Measurements from ENCODE around the gene ADGRB3.
"Not testable (repeated sequence)": the region's sequence is repeated elsewhere in the genome, so short reads cannot be mapped to it uniquely, and the experiment has no call there.

Gene ADGRB3

DNA sequence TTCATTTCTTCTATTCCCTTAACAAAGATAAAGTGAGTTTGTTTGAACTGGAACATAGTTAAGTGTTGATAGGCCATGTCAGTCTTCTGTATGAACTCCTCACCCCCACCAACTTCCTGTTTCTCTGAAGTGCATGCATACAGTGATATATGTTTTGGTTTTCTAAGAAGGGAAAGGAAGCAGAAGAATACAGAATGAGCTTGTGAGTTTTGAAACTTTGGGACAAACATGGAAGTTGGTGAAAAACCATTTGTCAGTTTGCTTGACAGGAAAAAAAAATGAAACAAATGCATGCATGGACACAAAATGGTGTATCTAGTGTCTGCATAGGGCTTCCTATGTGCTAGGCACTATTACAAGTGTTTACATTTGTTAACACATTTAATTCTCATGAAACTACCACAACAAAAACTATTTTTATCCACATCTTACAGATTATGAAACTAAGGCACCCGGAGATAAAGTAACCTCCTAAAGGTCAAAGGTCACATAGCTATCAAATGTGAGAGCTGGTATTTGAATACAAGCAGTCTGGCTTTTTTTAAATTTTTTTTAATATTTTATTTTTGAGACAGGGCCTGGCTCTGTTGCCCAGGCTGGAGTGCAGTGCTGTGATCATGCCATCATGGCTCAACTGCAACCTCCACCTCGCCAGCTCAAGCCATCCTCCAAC is 105.9 kb downstream of the ADGRB3 start:
- H3K9ac ChIP-seq (ENCODE audit: insufficient read length), result no peak overlapping the region
- peak overlapping the region; percentile 81; the same call in 1 of the 2 replicates for H3K27ac ChIP-seq
- no peak overlapping the region for H3K4me3 ChIP-seq
- TF ChIP-seq POLR2AphosphoS5 (IDR thresholded peaks at IDR 0.05; ENCODE audit: borderline replicate concordance, low read depth, low read length), result no peak
- TF ChIP-seq FOXP2 (optimal IDR thresholded peaks at IDR 0.05; ENCODE audit: control extremely low read depth, extremely low read length, insufficient read depth), result no peak
- no peak for TF ChIP-seq EZH2 (IDR thresholded peaks at IDR 0.05)
- no peaks in the 10 kb centered on the region for H3K36me3 ChIP-seq (ENCODE audit: insufficient read depth, low read length)
- no peaks in the 10 kb centered on the region for H3K9me3 ChIP-seq (ENCODE audit: low read depth, low read length)
- no peak for DNase-seq (ENCODE audit: low read depth, low spot score)

DNA sequence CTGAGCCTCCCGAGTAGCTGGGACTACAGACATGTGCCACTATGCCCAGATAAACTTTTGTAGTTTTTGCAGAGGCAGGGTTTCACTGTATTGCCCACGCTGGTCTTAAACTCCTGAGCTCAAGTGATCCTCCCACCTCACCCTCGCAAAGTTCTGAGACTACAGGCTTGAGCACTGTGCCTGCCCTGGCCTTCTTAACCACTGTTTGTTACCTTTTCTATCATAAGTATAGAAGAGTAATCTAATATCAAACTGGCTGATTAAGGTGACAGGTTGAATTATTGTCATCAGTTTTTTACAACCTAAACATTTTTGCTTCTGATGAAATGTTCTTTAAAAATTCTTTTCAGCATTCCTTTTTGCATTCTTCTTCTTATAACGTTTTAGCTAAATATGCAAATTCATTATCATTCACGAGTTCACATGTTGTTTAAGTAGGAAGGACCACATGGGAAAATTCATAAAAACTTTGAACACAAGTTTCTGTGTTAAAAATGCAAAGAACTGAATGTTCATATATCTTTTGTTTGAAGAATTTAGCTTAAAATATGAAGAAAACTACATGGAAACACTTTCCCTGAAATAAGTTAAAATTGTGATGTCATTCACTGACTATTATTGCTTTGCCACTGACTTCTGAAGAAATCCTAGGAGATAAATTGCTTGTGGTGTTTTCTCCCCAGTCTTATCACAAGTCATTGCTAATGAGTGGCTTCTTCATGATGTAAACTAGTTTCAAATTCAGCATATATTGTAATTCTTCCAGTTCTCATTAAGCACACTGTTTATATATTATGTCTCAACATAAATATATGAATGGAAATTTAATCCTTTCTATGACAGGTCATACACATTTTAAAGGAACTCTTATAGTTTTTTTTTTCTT is 106.7 kb downstream of the ADGRB3 start:
- Histone ChIP-seq H3K36me3 (ENCODE audit: insufficient read depth, low read length) (no peaks in the 10 kb centered on the region), H3K9me3 (ENCODE audit: low read depth, low read length) (no peaks in the 10 kb centered on the region), H3K27ac (peak overlapping the region; percentile 81), H3K4me3 (peak overlapping the region; percentile 60), H3K9ac (ENCODE audit: insufficient read length) (peak overlapping the region; percentile 64)
- TF ChIP-seq FOXP2 (optimal IDR thresholded peaks at IDR 0.05; ENCODE audit: control extremely low read depth, extremely low read length, insufficient read depth) (no peak), POLR2AphosphoS5 (IDR thresholded peaks at IDR 0.05; ENCODE audit: borderline replicate concordance, low read depth, low read length) (no peak), EZH2 (IDR thresholded peaks at IDR 0.05) (no peak)
- no peak for DNase-seq (ENCODE audit: low read depth, low spot score)

DNA sequence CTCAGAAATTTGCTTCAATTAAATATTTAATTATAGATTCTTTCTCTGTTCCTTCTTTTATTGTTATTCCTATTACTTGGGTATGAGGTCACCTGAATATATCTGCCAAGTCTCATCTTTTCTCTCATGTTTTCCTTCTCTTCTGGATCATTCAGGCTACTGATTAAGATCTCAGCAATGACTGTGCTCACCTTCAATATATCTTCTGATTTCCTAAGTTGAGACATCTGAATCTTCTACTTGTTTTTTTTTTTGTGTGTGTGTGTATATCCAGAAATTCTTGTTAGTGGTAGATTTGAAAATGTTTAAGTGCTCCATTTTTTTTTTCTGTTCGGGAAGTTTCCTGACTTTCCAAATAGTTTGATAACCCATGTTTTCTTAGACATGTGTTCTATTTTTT is 108.0 kb downstream of the ADGRB3 start:
- no peaks in the 10 kb centered on the region for H3K9me3 ChIP-seq (ENCODE audit: low read depth, low read length)
- TF ChIP-seq FOXP2 (optimal IDR thresholded peaks at IDR 0.05; ENCODE audit: control extremely low read depth, extremely low read length, insufficient read depth) (no peak), EZH2 (IDR thresholded peaks at IDR 0.05) (no peak), POLR2AphosphoS5 (IDR thresholded peaks at IDR 0.05; ENCODE audit: borderline replicate concordance, low read depth, low read length) (no peak)
- DNase-seq (ENCODE audit: low read depth, low spot score), result no peak
- H3K27ac ChIP-seq, result no peak overlapping the region
- H3K36me3 ChIP-seq (ENCODE audit: insufficient read depth, low read length), result no peaks in the 10 kb centered on the region
- no peak overlapping the region for H3K4me3 ChIP-seq
- H3K9ac ChIP-seq (ENCODE audit: insufficient read length), result no peak overlapping the region

DNA sequence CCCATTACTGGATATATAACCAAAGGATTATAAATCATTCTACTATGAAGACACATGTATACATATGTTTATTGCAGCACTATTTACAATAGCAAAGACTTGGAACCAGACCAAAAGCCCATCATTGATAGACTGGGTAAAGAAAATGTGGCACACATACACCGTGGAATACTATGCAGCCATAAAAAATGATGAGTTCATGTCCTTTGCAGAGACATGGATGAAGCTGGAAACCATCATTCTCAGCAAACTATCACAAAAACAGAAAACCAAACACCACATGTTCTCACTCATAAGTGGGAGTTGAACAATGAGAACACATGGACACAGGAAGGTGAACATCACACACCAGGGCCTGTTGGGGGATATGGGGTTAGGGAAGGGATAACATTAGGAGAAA is 109.3 kb downstream of the ADGRB3 start:
- not testable (repeated sequence) for H3K9me3 ChIP-seq (ENCODE audit: low read depth, low read length)

DNA sequence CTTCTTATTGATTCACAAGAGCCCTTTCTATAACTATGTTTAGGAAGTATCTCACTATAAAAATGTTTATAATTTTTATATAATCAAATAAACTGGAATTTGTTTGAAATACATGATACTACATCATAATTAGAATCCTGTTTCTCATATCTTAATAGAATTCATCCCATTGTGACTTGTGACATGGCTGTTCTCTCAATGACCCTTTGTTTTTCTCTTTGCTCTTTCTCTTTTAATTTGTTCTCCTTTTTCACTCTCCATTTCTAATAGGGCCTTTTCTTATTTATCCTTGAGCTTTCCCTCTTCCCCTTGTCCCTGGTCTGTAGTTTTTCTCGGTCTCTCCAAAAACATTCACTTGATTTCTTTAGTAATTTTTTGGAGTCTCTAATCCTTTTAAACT is 111.3 kb downstream of the ADGRB3 start:
- no peak for DNase-seq (ENCODE audit: low read depth, low spot score)
- TF ChIP-seq EZH2 (IDR thresholded peaks at IDR 0.05) (no peak), FOXP2 (optimal IDR thresholded peaks at IDR 0.05; ENCODE audit: control extremely low read depth, extremely low read length, insufficient read depth) (no peak), POLR2AphosphoS5 (IDR thresholded peaks at IDR 0.05; ENCODE audit: borderline replicate concordance, low read depth, low read length) (no peak)
- no peaks in the 10 kb centered on the region for H3K36me3 ChIP-seq (ENCODE audit: insufficient read depth, low read length)
- no peaks in the 10 kb centered on the region for H3K9me3 ChIP-seq (ENCODE audit: low read depth, low read length)
- H3K4me3 ChIP-seq, result no peak overlapping the region
- H3K9ac ChIP-seq (ENCODE audit: insufficient read length), result no peak overlapping the region
- no peak overlapping the region for H3K27ac ChIP-seq

More for the DNA sequence above, 109.3 kb downstream of the ADGRB3 start:
- DNase-seq (ENCODE audit: low read depth, low spot score); H3K36me3 ChIP-seq (ENCODE audit: insufficient read depth, low read length); H3K9ac ChIP-seq (ENCODE audit: insufficient read length); H3K27ac ChIP-seq; H3K4me3 ChIP-seq: not testable (repeated sequence)

DNA sequence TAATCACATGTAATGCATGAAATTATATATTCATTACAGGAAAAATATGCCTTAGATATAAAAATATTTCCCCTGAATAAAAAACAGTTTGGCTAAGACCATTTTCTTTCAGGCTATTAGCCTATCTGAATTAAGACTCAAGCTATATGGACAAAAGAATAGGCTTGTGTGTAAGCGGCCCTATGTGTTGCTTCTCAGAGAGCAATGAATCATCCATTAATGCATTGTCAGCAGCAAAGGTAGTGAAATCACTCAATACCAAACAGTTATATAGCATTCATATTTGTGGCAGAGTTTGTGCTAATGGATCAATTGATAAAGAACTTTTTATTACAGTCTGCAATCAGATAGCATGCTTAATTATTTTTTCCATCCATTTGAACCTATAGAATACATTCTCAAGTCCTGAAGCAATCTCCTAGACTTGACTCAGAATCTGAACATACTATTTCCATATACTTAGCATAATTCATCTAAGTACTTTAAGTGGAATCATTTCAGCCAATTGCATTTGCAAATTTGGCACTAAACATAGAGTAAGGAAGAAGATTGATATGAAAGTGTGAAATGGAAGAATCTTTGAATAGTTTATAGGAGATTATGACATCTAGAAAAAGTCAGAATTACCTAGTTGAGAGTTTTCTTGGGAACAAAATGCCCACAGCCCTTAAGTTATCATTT is 112.2 kb downstream of the ADGRB3 start:
- no peak for DNase-seq (ENCODE audit: low read depth, low spot score)
- H3K27ac ChIP-seq, result no peak overlapping the region
- no peak overlapping the region for H3K9ac ChIP-seq (ENCODE audit: insufficient read length)
- H3K9me3 ChIP-seq (ENCODE audit: low read depth, low read length), result no peaks in the 10 kb centered on the region
- no peaks in the 10 kb centered on the region for H3K36me3 ChIP-seq (ENCODE audit: insufficient read depth, low read length)
- no peak overlapping the region for H3K4me3 ChIP-seq
- TF ChIP-seq EZH2 (IDR thresholded peaks at IDR 0.05) (no peak), POLR2AphosphoS5 (IDR thresholded peaks at IDR 0.05; ENCODE audit: borderline replicate concordance, low read depth, low read length) (no peak), FOXP2 (optimal IDR thresholded peaks at IDR 0.05; ENCODE audit: control extremely low read depth, extremely low read length, insufficient read depth) (no peak)

DNA sequence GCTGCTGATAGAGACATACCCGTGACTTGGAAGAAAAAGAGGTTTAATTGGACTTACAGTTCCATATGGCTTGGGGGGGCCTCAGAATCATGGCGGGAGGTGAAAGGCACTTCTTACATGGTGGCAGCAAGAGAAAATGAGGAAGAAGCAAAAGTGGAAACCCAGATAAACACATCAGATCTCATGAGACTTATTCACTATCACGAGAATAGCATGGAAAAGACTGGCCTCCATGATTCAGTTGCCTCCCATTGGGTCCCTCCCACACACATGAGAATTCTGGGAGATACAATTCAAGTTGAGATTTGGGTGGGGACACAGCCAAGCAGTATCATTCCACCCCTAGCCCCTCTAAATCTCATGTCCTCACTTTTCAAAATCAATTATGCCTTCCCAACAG is 112.8 kb downstream of the ADGRB3 start:
- H3K9me3 ChIP-seq (ENCODE audit: low read depth, low read length), result not testable (repeated sequence)

DNA sequence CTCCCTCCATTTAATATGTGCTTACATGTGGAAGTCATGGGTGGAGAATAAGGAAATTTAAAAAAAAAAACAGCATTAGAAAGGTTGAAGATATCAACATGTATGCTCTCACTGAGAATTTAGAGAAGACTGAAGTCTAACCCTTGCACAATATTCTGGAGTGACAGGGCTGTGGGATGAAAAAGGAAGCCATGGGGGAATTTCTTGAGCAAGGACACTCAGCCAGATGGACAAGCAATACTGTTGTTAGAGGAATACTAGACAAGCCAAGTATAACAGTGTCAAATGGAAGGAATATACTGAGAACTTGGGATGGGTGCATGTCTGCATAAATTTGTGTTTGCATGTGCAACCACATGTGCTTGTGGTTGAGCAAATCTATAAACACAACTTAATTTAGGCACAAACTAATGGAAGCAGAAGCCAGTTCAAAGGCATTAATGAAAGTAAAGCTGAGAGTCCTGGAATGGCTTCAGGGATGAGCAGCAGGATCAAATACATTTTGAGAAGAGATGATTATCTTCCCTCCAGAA is 119.7 kb downstream of the ADGRB3 start:
- no peak overlapping the region for H3K27ac ChIP-seq
- no peak overlapping the region for H3K9ac ChIP-seq (ENCODE audit: insufficient read length)
- H3K36me3 ChIP-seq (ENCODE audit: insufficient read depth, low read length), result no peaks in the 10 kb centered on the region
- TF ChIP-seq EZH2 (IDR thresholded peaks at IDR 0.05) (no peak), FOXP2 (optimal IDR thresholded peaks at IDR 0.05; ENCODE audit: control extremely low read depth, extremely low read length, insufficient read depth) (peak; percentile 68), POLR2AphosphoS5 (IDR thresholded peaks at IDR 0.05; ENCODE audit: borderline replicate concordance, low read depth, low read length) (no peak)
- no peak overlapping the region for H3K4me3 ChIP-seq
- no peak for DNase-seq (ENCODE audit: low read depth, low spot score)
- H3K9me3 ChIP-seq (ENCODE audit: low read depth, low read length), result no peaks in the 10 kb centered on the region

More for the DNA sequence above, 112.8 kb downstream of the ADGRB3 start:
- H3K9ac ChIP-seq (ENCODE audit: insufficient read length); DNase-seq (ENCODE audit: low read depth, low spot score); H3K4me3 ChIP-seq; H3K36me3 ChIP-seq (ENCODE audit: insufficient read depth, low read length); H3K27ac ChIP-seq: not testable (repeated sequence)

Data from SK-N-MC (cell line).